ENCODE data around the gene FHIT.

FHIT gene

DNA sequence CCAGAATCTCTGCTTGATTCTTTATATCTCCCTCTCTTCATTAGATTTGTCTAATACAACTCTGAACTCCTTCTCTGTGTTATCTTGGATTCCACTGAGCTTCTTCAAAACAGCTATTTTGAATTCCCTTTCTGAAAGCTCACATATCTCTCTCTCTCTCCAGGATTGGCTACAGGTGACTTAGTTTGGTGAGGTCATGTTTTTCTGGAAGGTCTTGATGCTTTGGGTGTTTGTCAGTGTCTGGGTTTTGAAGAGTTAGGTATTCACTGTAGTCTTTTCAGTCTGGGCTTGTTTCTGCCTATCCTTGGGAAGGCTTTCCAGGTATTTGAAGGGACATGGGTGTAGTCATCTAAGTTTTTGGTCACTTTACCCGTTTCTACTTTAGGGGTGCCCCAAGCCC, 781.8 kb downstream of the FHIT start:
- no peak for DNase-seq (ENCODE audit: low spot score)

DNA sequence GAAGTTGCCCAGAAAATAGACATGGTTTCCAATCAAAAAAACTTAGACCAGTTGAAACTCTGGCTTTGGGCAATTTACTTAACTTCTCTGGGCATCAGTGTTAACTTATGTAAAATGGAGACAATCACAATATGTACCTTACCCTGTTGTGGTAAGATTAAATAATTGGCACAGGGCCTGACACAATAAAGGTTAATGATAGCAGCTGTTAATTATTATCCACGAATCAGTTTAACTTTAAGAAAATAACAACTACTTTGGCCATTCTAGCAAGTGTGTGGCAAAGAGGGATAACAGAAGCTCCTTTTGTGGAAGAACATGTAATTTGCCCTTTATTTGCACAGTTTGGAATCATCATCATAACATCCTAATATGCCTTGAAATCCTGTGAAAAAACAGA, 787.6 kb downstream of the FHIT start:
- no peak for DNase-seq (ENCODE audit: low spot score)

DNA sequence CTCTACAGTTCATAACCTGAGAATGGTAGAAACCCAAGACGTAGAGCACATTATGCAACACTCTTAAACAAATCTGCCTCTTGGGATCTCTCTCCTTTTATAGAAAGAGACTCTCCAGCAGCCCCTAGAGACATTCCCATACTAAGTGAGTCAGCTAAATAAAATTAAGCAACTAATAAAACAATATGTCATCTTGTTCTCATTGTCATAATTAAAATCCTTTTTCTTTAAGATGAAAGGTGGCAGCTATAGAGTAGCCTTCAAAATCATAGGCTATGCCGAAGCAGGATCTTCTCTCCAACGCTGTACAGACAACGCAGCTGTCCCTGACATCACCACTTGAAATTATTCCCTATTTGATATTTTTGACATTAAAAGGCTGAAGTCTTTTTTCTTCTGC, 790.0 kb downstream of the FHIT start:
- DNase-seq (ENCODE audit: low spot score): no peak

DNA sequence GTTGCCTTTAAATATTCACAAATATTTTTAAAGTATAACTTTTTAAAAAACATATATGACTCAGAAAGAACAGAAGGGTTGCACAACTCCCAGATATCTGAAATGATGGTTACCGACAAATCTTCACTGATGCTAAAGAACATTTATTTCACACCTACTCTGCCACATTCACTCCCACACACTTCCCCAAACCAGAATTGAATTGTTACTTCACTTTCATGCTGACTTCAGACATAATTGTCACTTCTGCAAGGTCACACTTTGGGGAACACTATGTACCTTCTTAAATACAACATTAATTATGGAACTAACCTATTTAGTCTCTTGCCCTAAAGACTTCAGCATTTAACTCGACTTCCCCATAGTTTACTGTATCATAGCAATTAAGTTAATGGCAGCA, 795.1 kb downstream of the FHIT start:
- no peak for DNase-seq (ENCODE audit: low spot score)

DNA sequence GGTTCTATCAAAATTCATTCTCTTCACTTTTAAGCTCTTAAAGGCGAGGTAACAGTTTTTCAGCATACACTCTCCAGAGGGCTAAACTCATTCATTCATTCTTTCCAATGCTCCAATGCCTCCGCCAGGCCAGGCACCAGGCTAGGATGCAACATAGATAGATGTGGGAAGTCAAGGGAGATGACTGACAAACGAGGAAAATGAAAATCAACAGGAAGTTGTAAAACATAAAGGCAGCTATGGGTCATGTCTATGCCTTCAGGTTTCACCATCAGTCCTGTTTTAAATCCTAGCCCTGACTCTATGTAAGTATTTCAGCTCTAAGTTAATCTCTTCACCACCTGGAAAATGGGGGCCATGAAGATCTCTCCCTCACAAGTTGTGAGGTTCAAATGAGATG, 797.9 kb downstream of the FHIT start:
- DNase-seq (ENCODE audit: low spot score): no peak

DNA sequence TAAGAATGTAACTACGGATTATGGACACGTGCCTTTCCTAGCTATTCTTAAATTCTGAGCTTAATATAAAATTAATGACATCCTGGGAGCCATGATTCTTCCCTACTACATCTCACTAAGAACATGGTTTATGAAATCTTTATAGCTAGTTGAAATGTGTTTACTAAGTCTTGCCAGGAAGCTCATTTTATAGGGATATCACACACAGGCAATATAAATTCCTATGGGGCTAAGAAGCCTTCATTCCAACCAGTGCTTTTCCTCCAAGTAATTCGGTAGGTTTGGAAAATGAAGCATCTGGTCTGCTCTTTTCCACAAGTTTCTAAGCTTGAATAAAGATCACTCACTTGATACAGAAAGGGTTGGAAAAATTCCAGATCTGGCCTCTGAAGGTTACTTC, 802.6 kb downstream of the FHIT start:
- DNase-seq (ENCODE audit: low spot score): no peak

DNA sequence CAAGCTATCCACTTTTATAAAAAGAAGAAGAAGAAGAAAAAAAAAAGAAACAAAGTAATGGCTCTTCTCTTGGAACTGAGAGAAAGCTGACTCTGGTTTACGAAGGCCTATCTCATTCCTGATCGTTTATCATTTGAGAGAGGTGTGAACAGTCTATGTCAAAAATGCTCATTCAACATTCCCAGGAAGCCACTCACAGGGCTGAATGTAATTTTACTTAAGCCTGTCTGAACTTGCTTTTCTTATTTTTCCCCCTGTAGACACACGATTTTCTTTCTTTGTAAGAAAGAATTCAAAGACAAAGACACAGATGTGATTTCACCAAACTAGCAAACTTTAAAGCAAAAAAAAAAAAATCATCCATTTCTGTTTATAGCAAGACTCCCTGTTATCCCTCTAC, 805.8 kb downstream of the FHIT start:
- DNase-seq (ENCODE audit: low spot score): no peak

DNA sequence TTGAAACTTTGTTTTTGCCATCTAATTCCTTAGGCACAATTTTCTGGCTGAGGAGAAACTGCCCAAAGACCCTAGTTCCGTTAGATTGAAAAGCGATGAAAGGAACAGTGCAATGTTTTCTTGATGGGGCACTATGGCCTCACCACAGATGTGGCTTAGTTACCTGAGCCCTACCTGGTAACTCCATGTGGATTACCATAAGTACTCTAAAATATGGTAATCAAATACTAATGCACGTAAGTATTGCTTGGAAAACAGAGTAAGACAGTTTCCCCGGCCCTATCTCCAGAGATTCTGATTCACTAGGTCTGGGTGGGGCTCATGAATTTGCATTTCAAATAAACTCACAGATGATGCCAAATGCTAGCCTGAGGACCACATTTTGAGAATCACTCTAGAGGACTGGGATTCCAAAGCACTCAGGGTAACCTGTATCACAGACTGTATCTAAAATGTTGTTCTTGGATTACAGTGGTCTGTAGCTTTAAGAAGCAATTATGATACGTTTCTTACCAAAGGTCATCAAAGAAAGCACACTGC, 806.3 kb downstream of the FHIT start:
- DNase-seq (ENCODE audit: low spot score): no peak

DNA sequence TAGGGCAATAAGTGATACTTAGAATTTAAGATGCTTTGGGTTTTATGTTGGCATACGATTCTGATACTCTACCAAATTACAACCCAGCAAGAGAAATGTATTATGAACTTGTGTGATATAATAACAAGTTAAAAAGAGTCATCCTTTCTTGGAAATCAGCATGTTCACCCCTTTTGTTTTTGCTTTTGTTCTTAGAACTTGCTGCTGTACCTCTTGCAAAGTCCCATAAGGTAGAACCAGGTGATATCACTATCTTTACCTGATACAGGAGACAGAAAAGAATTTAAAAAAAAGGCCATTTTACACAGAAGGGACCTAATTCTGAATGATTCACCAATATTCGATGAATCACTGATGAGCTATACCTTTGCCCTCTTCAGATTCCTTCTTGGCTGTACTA, 810.4 kb downstream of the FHIT start:
- DNase-seq (ENCODE audit: low spot score): no peak

DNA sequence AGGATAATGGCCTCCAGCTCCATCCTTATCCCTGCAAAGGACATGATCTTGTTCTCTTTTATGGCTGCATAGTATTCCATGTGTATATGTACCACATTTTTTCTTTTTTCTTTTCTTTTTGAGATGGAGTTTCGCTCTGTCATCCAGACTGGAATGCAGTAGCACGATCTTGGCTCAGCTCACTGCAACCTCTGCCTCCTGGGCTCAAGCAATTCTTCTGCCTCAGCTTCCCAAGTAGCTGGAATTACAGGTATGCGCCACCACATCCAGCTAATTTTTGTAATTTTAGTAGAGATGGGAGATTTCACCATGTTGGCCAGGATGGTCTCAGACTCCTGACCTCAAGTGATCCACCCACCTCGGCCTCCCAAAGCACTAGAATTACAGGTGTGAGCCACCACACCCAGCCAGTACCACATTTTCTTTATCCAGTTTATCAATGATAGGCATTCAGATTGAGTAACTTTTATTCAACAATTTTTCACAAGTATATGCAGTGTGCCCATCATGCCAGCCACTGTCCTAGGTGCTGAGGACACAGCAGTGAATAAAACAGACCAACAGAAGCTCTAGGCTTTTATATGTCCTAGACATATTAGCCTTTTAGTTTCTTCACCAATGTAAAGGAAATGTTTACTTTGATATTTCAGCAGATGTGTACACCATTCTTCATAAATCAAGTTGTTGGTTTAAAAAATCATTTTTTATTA, 815.2 kb downstream of the FHIT start:
- no peak for DNase-seq (ENCODE audit: low spot score)

DNA sequence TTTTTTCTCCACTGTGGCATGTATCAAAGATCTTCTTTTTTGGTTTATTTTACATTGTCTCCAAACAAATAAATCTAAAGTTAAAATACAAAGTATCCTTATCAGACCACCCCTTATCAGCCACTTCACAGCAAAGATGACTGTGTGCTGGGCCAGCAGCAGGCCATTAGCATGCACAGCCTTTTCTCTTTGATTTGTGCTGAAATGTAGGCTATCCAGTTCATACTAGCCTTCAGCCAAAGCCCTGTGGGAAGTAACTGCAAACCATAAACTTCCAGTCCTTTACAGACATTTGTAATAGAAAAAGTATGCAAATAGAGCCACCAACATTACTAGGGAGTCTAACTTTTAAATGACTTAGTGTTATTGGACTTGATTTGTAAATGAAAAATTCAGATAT, 816.3 kb downstream of the FHIT start:
- DNase-seq (ENCODE audit: low spot score): no peak

DNA sequence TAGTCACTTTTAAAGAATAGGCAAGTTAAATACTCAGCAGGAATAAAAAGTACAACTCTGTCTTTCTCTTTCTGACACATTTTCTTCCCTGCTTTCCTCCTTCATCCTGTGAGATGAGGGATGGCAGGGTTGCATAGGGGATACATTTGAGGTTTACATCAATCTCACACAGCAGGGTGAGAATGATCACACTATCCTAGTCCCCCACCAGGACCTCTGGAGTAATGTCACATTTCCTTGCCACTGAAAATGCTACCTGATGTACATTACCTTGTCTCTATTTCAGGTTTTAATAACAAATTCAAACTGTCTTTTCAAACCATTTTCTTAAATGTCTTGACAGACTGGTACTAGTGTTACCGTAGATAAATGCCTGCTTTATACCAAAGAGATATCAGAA, 816.9 kb downstream of the FHIT start:
- no peak for DNase-seq (ENCODE audit: low spot score)

DNA sequence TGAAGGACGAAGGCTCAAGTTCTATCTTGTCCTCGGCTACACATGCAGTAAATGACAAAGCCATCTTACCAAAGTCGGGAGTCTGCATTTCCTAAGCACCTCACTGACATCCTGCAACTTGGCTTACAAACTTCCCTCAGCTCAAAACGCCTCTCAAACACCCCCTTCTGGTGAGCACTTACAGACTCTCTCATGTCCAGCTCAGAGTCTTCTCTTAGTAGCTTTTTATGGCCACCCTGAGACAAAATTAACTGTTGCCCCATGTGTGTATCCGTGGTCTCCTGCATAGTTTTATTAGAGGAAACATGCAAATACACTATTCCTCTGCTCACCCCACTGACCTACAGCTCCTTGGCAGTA, 819.7 kb downstream of the FHIT start:
- DNase-seq (ENCODE audit: low spot score): no peak

DNA sequence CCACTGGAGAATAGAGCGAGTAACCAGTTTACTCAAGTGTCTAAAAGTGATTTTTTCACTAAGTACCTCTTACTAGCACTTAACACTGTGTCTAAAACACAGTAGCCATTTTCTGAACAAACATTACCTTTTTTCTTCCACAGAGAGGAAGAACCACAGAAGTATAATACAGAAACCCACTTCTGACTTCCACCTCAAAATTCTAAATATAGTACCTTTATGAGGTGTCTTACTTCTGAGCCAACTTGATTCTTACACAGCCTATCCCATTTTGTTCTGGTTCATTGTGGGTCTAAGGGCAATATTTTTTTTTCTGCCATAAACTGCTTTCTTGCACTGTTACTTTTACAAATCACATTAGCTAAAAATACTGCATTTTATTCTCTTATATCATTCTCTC, 821.0 kb downstream of the FHIT start:
- no peak for DNase-seq (ENCODE audit: low spot score)

DNA sequence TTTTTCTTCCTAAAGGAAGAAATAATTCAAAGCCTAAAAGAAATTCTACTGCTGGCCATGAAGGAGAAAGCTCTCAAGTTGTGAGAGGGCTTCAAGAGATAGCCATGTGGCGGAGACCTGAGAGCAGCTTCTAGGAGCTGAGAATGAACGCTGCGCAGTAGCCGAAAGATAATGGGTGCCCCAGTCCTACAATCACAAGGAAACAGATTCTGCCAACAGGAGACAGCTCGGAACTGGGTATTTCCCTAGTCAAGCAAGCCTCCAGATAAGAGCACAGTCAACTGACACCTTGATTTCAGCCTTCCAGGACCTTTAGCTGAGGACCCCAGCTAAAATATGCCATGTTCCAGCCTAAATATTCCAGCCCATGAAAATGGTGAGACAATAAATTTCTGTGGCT, 824.1 kb downstream of the FHIT start:
- DNase-seq (ENCODE audit: low spot score): no peak

DNA sequence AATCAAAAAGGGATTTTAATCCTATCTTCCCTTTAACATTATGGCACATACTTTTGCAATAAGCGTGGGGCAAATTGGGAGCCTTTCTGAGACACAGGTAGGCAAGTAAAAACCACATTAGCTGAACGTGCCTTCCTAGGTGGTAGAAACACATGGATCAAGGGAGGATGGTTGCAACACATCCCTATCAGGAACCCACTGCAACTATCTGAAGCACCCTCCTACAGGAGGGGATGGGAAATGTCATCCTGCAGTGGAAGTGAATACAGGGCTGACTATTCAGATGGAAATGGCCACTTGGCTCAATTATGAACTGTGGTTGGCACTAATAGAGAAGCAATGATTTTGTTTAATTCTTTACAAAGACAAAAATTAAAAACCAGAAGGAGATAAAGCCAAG, 826.3 kb downstream of the FHIT start:
- DNase-seq (ENCODE audit: low spot score): no peak

DNA sequence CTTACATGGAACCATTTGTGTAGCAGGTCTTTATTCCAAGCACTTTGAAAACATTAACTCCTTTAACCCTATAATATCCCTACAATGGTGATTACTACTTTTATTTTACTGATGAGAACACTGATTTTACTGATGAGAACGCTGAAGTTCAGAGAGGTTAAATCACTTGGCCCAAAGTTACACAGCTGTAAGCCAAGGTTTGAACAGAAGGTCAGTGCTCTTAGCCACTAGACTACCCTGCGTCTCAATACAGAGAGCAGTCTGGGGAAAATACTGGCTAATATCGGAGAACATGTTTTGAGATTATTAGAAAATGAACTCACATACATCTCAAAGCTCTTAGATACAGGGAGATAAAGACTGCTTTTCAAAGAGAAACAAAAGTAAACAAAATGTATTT, 827.2 kb downstream of the FHIT start:
- no peak for DNase-seq (ENCODE audit: low spot score)

DNA sequence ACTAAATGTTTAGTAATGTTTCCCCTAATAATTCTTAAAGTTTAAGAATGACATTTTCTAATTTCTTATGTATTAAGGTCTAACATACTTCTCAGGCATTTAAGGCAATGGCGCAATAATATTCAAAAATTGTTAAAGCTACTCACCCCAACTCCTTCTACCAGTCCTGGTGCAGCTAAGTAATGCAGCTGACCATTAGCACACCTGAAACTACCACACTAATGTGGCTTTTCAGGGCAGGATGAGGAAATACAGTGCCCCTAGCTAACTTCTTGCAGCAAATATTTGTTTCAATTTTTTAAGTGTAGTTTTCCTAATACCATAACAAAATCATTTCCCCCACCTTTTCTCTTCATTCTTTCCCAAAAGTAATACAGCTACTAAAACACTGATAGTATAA, 827.7 kb downstream of the FHIT start:
- no peak for DNase-seq (ENCODE audit: low spot score)

DNA sequence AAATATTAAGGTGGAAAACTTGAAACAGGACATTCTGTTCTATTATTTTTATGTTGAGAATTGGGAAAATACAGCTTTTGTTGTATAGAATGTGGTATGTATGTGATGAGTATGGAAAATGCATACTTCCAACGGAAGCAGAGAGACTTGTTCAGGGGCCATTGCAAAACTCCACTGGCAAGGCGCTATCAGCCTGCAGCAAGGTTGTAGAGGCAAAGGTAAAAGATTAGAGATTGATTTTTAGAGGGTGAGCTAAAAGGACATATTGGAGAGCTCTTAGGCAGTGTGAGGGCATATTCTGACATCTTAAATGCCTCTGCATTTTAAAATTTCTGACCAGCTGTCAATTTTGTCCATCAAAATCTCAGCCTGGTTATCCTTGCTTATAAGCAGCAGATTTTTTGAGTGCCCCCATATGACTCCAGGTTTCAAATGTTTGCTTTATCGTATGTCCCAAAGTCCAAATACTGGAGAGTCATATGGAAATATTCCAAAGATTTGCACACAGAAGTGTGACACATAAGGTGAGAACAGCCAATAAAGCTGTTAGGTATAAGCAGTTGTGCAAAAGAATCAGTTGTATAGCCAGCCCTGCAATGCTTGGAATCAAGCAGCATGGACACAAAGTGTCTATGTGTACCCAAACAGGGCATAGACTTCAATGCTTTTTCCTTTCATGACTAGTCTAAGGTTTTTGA, 829.4 kb downstream of the FHIT start:
- DNase-seq (ENCODE audit: low spot score): no peak

DNA sequence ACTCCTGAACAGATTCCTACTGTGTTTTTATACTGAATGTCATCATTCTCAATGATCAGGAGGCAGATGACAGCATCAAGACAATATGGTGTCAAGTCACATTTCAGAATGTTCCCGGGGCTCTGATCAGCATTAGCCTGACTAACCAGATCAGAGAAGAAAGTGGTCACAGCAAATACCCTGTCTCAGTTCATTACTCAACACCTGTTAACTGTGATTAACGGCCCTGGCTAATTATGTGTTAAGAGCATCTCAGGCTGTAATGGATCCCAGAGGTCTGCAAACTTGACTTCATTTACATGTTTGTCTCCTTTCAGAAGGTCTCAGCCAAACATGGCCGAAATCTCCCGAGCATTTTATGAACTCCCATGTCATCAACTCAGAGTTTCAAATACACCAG, 833.7 kb downstream of the FHIT start:
- DNase-seq (ENCODE audit: low spot score): no peak

DNA sequence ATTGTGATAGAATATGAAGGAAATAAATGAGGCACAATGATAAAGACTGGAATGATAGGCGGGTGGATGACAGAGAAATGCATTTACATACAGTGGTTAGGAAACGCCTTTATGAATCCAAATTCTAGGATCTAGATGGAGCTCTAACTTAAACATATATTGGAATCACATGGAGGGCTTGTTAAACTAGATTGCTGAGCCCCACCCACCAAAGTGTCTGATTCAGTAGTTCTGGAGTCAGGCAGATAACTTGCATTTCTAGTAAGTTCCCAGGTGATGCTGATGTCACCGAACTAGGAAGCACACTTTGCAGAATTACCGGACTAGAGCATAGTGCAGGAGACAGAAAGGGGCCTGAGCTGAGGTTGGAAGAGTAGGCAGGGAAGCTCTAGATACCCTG, 837.2 kb downstream of the FHIT start:
- DNase-seq (ENCODE audit: low spot score): no peak

DNA sequence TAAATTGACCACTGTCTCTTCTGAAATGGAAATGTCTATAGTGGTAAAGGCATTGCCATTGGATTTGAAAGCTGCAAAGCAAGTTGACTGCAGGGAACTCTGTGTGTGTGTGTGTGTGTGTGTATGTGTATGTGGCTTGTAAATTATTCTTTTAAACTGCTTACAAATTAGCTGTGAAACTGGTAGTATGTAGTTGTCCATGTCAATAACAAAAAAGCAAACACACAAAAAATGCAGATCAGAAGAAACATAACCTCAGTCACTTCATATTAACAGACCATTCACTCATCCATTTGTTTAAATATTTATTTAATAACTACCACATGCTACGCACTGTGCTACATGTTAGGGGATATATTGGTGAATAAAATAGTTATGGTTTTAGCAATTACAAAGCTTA, 837.7 kb downstream of the FHIT start:
- DNase-seq (ENCODE audit: low spot score): no peak

DNA sequence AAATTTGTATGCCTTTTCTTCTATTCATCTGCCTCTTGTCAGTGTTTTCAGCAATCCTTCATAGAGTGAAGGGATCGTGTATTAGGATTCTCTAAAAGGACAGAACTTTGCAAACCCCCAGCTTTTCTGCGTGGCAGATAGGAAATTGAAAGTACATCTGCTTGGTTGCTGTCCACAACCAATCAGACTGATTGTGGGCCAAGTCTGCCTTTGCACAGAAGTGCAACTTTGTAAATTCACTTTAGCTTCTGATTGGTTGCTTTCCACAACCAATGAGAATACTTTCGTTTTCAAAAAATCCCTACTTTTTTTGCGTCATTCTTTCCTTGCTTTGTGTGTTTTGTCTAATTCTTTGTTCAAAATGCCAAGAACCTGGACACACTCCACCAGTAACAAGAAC, 847.4 kb downstream of the FHIT start:
- DNase-seq (ENCODE audit: low spot score): no peak

DNA sequence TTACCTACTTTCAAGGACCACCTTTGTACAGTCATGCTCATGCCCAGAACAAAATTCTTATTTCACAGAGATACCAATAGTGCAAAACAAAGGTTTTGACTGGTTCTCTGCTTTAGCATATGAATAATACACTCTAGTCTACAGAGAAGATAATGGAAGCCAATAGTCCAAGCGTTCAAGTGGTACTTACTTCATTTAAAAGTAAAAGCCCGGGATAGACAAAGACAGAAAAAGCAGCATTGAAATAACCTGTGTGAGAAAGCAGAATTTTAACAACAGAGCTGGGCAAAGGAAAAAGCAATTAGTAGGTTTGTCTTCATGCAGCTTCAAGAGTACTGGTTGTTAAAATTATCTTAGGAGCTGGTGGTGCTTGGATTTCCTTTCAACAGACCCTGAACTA, 848.3 kb downstream of the FHIT start:
- no peak for DNase-seq (ENCODE audit: low spot score)

Data from globus pallidus (tissue), 1 donor.